ENCODE results near the gene WWOX.

DNA sequence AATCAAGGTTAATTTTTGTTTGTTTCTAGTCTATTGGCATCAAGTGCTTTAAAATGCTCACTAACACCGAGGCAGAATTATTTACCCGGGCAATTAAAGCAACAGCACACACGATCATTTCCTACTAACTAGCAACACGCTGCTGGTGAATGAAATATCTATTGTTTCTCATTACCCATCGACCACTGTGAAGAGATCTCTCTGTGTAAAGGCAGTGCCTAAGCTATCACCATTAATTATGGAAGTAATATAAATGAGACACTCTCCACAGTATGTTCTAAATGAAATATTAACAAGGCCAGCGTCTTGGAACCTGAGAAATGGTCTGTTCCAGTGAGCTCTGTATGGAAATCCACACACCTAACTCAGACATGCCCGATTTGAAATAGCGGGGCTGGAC lies 1103.5 kb downstream of the WWOX start:
- TF ChIP-seq, protein P1, sequence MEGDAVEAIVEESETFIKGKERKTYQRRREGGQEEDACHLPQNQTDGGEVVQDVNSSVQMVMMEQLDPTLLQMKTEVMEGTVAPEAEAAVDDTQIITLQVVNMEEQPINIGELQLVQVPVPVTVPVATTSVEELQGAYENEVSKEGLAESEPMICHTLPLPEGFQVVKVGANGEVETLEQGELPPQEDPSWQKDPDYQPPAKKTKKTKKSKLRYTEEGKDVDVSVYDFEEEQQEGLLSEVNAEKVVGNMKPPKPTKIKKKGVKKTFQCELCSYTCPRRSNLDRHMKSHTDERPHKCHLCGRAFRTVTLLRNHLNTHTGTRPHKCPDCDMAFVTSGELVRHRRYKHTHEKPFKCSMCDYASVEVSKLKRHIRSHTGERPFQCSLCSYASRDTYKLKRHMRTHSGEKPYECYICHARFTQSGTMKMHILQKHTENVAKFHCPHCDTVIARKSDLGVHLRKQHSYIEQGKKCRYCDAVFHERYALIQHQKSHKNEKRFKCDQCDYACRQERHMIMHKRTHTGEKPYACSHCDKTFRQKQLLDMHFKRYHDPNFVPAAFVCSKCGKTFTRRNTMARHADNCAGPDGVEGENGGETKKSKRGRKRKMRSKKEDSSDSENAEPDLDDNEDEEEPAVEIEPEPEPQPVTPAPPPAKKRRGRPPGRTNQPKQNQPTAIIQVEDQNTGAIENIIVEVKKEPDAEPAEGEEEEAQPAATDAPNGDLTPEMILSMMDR (IDR thresholded peaks at IDR 0.05) = no peak
- TF ChIP-seq POLR2A (IDR thresholded peaks at IDR 0.05) = no peak

Data from thyroid gland (tissue), 4 donors.